IPS DF 6.9 (cell line): ENCODE measurements around the gene RNF151.
A peak's percentile ranks its signal among the peaks of the same experiment; 100 is the strongest.

Source experiments
- DNase-seq: peaks from one replicate; pipeline ENCODE4 v3.0.0-alpha.2; 2013; ENCODE audit warnings: low read depth, low spot score
- H3K27ac ChIP-seq: one replicate; pipeline ENCODE4 v1.5.1; 2013; ENCODE audit warnings: low read length, control low read depth
- H3K27me3 ChIP-seq: 2 replicates; pipeline ENCODE4 v1.6.1; 2013; ENCODE audit warnings: mild to moderate bottlenecking, low read length; ENCODE audit not compliant: control insufficient read depth, insufficient read depth
- H3K36me3 ChIP-seq: 2 replicates; pipeline ENCODE4 v1.6.1; 2013; ENCODE audit warnings: low read length; ENCODE audit not compliant: control insufficient read depth, insufficient read depth
- H3K4me1 ChIP-seq: 2 replicates; pipeline ENCODE4 v1.6.1; 2013; ENCODE audit warnings: low read length; ENCODE audit not compliant: control insufficient read depth, insufficient read depth
- H3K4me3 ChIP-seq: 2 replicates; pipeline ENCODE4 v1.5.1; 2013; ENCODE audit warnings: mild to moderate bottlenecking, low read length
- H3K9me3 ChIP-seq: 2 replicates; pipeline ENCODE4 v1.6.1; 2013; ENCODE audit warnings: low read length, inconsistent platforms; ENCODE audit not compliant: control insufficient read depth, insufficient read depth
- WGBS: extraction: QIAGEN DNeasy Blood & Tissue Kit; methylation state at CpG from one replicate; pipeline ENCODE4 v1.1.7; 2013; ENCODE audit warnings: mixed read lengths, missing lambda C conversion rate; ENCODE audit not compliant: insufficient read length, insufficient coverage; 5-methylcytosine and 5-hydroxymethylcytosine counted together

RNF151 gene

GRCh38 chr16:1980030-1980769 lies 13.5 kb downstream of the RNF151 start:
- WGBS = no CpG with 5 or more reads among the region's 53 CpGs
- no peak for DNase-seq
- peaks cover 3% of the 10 kb centered on the region; the same call in 1 of the 2 replicates for H3K4me1 ChIP-seq
- peaks cover 11% of the 10 kb centered on the region; the same call in 1 of the 2 replicates for H3K27me3 ChIP-seq
- H3K27ac ChIP-seq = no peak overlapping the region
- H3K36me3 ChIP-seq = peaks cover 30% of the 10 kb centered on the region
- H3K4me3 ChIP-seq = peak overlapping the region; percentile 25; the same call in 1 of the 2 replicates
- H3K9me3 ChIP-seq = no peaks in the 10 kb centered on the region

DNA sequence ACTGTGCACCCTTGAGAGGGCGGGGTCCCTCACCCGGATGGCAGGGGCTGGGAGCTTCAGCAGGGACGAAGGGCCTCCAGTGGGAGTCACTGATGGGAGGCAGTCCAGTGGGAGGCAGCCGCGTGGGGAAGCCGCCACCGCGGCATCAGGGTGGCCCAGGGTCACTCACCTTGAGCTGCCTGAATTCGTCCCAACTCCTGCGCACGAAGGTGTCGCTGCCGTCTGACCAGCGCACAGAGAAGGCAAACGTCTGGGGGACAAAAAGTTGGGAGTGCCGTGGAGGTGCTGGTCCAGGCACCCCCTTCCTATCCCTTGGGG lies 14.1 kb downstream of the RNF151 start:
- no peaks in the 10 kb centered on the region for H3K9me3 ChIP-seq
- no peak overlapping the region for H3K4me3 ChIP-seq
- peaks cover 28% of the 10 kb centered on the region for H3K36me3 ChIP-seq
- no peak overlapping the region for H3K27ac ChIP-seq
- H3K4me1 ChIP-seq = peaks cover 3% of the 10 kb centered on the region; the same call in 1 of the 2 replicates
- H3K27me3 ChIP-seq = peaks cover 11% of the 10 kb centered on the region; the same call in 1 of the 2 replicates
- no peak for DNase-seq
- no CpG with 5 or more reads among the region's 16 CpGs for WGBS

GRCh38 chr16:1981398-1981836 lies 14.8 kb downstream of the RNF151 start, which contains the start of gene NOXO1:
TSS of gene NOXO1 (minus strand) at chr16:1981469. CDS start at chr16:1981179, 290 bp downstream.
- H3K27ac ChIP-seq = no peak within 1 kb of the TSS

DNA sequence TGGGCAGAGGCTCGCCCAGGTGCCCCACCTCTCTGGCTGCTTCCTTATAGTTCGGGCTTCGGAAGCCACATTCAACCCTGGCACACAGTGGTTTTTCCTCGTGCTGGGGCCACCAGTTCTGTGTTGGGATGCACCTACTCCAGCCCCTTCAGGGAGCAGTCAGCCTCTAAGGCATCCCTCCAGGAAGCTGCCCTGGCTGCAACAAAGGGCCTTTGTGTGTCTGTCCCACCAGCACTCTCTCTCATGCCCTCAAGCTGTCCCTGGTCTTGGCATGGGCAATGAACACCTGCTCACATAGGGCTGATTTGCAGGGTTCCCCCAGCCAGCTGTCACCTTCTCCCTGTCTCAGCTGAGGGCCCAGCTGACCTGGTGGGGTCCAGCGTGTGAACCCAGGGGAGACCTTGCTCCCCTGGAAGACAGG lies 15.4 kb downstream of the RNF151 start:
- H3K27me3 ChIP-seq = peaks cover 11% of the 10 kb centered on the region; the same call in 1 of the 2 replicates
- peaks cover 21% of the 10 kb centered on the region for H3K36me3 ChIP-seq
- peaks cover 3% of the 10 kb centered on the region; the same call in 1 of the 2 replicates for H3K4me1 ChIP-seq
- WGBS = no CpG with 5 or more reads among the region's 5 CpGs
- H3K27ac ChIP-seq = no peak overlapping the region
- no peaks in the 10 kb centered on the region for H3K9me3 ChIP-seq
- no peak for DNase-seq
- no peak overlapping the region for H3K4me3 ChIP-seq

More at GRCh38 chr16:1981398-1981836, 14.8 kb downstream of the RNF151 start, which contains the start of gene NOXO1:
- no peak for DNase-seq
- peaks cover 3% of the 10 kb centered on the region; the same call in 1 of the 2 replicates for H3K4me1 ChIP-seq
- no peaks in the 10 kb centered on the region for H3K9me3 ChIP-seq
- WGBS = no CpG with 5 or more reads among the region's 6 CpGs
- peaks cover 11% of the 10 kb centered on the region; the same call in 1 of the 2 replicates for H3K27me3 ChIP-seq
- H3K4me3 ChIP-seq = peak within 1 kb of the TSS; percentile 25; the same call in 1 of the 2 replicates
- peaks cover 26% of the 10 kb centered on the region for H3K36me3 ChIP-seq

DNA sequence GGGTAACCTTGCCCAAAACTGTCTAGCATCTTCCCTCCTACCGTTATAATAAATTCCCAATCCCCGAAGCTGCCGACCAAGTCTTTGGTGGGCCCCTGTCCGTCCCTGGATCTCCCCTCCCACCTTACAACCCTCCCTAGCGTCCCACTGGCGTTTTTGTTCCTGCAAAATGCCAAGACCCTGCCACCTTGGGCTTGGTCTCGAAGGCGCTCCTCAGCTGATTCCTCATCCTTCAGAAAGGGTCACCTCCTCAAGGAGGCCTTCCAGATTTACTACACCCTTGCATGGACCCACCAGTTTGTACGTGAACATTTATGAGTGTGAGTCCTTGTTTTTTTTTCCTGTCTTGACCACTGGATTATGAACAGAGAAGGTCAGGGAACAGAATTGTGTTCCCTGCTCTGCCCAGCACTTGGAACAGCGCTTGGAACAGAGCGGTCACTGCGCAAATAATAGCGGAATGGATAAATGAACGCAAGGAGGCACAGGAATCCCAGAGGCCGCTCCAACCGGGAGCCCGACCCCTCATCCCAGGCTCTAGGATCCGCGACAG lies 16.4 kb downstream of the RNF151 start:
- H3K9me3 ChIP-seq = no peaks in the 10 kb centered on the region
- WGBS = no CpG with 5 or more reads among the region's 19 CpGs
- H3K27me3 ChIP-seq = peaks cover 11% of the 10 kb centered on the region; the same call in 1 of the 2 replicates
- no peak overlapping the region for H3K27ac ChIP-seq
- peaks cover 3% of the 10 kb centered on the region; the same call in 1 of the 2 replicates for H3K4me1 ChIP-seq
- DNase-seq = no peak
- no peak overlapping the region; the same call in 1 of the 2 replicates for H3K4me3 ChIP-seq
- peaks cover 10% of the 10 kb centered on the region for H3K36me3 ChIP-seq

GRCh38 chr16:1983544-1984346 lies 17.1 kb downstream of the RNF151 start, which contains the start of gene GFER:
TSS of gene GFER (plus strand) at chr16:1984193. CDS start at chr16:1984219, 26 bp downstream.
- Histone ChIP-seq H3K9me3 (no peaks in the 10 kb centered on the region), H3K27ac (no peak within 1 kb of the TSS), H3K36me3 (peaks cover 9% of the 10 kb centered on the region), H3K4me1 (0 out of 2 replicates have a peak, but pooled peaks cover 3% of the 10 kb centered on the region), H3K4me3 (peak within 1 kb of the TSS; percentile 68), H3K27me3 (peaks cover 11% of the 10 kb centered on the region; the same call in 1 of the 2 replicates)
- no CpG with 5 or more reads among the region's 109 CpGs for WGBS
- peak; percentile 78 for DNase-seq

DNA sequence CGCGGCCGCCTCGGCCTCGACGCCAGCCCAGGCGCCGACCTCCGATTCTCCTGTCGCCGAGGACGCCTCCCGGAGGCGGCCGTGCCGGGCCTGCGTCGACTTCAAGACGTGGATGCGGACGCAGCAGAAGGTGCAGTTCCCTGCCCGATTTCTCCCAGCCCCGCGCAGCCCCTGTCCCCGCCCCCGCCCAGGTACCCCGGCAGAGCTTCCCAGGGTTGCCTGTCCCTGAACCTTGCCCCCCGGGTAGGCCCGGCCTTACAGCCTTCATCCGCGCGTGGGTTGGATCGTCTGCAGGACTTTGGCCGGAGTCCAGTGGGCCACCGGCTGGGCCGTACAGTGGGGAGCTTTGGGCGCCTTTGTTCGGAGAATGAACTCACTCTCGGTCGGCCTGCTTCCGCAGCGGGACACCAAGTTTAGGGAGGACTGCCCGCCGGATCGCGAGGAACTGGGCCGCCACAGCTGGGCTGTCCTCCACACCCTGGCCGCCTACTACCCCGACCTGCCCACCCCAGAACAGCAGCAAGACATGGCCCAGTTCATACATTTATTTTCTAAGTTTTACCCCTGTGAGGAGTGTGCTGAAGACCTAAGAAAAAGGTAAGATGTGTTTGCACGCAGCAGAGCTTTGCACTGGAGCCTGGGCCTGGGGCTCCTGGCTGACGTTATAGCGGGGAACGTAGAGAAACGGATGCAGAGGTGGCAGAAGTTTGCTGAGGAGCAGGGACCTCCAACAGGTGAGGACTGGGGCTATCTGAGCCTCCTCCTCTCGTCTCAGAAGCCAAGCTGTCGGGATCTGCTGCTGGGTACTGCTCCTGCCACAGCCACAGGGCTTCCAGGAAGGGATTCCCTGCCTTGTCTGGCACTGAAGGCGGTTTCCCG lies 17.9 kb downstream of the RNF151 start:
- Histone ChIP-seq H3K9me3 (no peaks in the 10 kb centered on the region), H3K4me1 (peaks cover 7% of the 10 kb centered on the region; the same call in 1 of the 2 replicates), H3K4me3 (peak overlapping the region; percentile 68), H3K36me3 (peaks cover 9% of the 10 kb centered on the region), H3K27ac (no peak overlapping the region), H3K27me3 (peaks cover 11% of the 10 kb centered on the region; the same call in 1 of the 2 replicates)
- no peak for DNase-seq
- no CpG with 5 or more reads among the region's 58 CpGs for WGBS

- peaks cover 6% of the 10 kb centered on the region; the same call in 1 of the 2 replicates for H3K4me1 ChIP-seq
- DNase-seq = no peak
- no peaks in the 10 kb centered on the region for H3K9me3 ChIP-seq
- no CpG with 5 or more reads among the region's 14 CpGs for WGBS
- peaks cover 9% of the 10 kb centered on the region for H3K36me3 ChIP-seq
- H3K4me3 ChIP-seq = no peak overlapping the region
- H3K27ac ChIP-seq = no peak overlapping the region
- H3K27me3 ChIP-seq = peaks cover 10% of the 10 kb centered on the region; the same call in 1 of the 2 replicates
Measured at GRCh38 chr16:1985466-1986150, 19.0 kb downstream of the RNF151 start.

DNA sequence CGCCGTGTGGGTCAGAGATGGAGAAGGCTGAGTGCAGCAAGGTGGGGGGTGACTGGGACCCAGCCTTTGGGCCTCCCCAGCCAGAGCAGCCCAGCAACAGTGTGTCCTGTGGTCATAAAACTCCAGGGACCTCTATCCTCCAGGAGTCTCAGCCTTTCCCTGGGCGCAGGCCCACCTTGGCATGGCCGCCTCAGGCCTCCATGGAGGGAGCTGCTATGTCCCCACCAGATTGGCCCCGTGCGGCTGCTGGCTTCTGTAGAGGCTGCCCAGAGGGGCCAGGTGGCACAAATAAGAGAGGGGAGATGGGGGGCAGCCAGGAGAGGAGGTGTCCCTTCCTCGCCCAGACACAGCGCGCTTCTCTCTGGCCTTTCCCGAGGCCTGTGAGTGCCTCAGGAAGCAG lies 20.5 kb downstream of the RNF151 start:
- no CpG with 5 or more reads among the region's 10 CpGs for WGBS
- H3K4me1 ChIP-seq = peaks cover 9% of the 10 kb centered on the region
- H3K27me3 ChIP-seq = peaks cover 6% of the 10 kb centered on the region; the same call in 1 of the 2 replicates

More for the DNA sequence above, 20.5 kb downstream of the RNF151 start:
- H3K36me3 ChIP-seq = peaks cover 9% of the 10 kb centered on the region
- H3K9me3 ChIP-seq = no peaks in the 10 kb centered on the region
- no peak for DNase-seq
- no peak overlapping the region for H3K4me3 ChIP-seq
- H3K27ac ChIP-seq = no peak overlapping the region
